C4-2B (cell line): ENCODE data around the gene PLD6.

Experiments
- ZFX ChIP-seq: fragments of 450-650 bp; IDR thresholded peaks from 2 replicates; pipeline ENCODE4 v1.6.1; 2017
- TF ChIP-seq, protein P1 (sequence below): fragments of 450-650 bp; conservative IDR thresholded peaks from 2 replicates; pipeline ENCODE4 v1.5.1; 2017; ENCODE audit warnings: mild to moderate bottlenecking

GRCh38 chr17:17152385-17152784, 53.7 kb downstream of the PLD6 start:
- TF ChIP-seq, protein P1, sequence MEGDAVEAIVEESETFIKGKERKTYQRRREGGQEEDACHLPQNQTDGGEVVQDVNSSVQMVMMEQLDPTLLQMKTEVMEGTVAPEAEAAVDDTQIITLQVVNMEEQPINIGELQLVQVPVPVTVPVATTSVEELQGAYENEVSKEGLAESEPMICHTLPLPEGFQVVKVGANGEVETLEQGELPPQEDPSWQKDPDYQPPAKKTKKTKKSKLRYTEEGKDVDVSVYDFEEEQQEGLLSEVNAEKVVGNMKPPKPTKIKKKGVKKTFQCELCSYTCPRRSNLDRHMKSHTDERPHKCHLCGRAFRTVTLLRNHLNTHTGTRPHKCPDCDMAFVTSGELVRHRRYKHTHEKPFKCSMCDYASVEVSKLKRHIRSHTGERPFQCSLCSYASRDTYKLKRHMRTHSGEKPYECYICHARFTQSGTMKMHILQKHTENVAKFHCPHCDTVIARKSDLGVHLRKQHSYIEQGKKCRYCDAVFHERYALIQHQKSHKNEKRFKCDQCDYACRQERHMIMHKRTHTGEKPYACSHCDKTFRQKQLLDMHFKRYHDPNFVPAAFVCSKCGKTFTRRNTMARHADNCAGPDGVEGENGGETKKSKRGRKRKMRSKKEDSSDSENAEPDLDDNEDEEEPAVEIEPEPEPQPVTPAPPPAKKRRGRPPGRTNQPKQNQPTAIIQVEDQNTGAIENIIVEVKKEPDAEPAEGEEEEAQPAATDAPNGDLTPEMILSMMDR: no peak
- TF ChIP-seq ZFX: no peak
